NB4 (cell line): ENCODE data around the gene NRP2.

Source experiments
- DNase-seq: peaks from one replicate; pipeline ENCODE4 v3.0.0; 2010; ENCODE audit warnings: low read depth
- H3K4me3 ChIP-seq: one replicate; pipeline ENCODE4 v1.5.1; 2011; ENCODE audit warnings: mild to moderate bottlenecking, low read depth, low read length, moderate library complexity
- MYC ChIP-seq: IDR thresholded peaks from 2 replicates; pipeline ENCODE4 v1.6.1; 2011; ENCODE audit warnings: low read depth, low read length
- POLR2A ChIP-seq: IDR thresholded peaks from 2 replicates; pipeline ENCODE4 v1.6.1; 2011; ENCODE audit warnings: mild to moderate bottlenecking; ENCODE audit not compliant: insufficient read length; ENCODE audit errors: extremely low read depth
- TF ChIP-seq, protein P1 (sequence below): IDR thresholded peaks from 2 replicates; pipeline ENCODE4 v1.6.1; 2011; ENCODE audit warnings: low read depth, low read length
- TF ChIP-seq, protein P2 (sequence below): IDR thresholded peaks from one replicate; pipeline ENCODE4 v1.5.1; 2012; ENCODE audit warnings: low read depth, low read length

NRP2 gene

DNA sequence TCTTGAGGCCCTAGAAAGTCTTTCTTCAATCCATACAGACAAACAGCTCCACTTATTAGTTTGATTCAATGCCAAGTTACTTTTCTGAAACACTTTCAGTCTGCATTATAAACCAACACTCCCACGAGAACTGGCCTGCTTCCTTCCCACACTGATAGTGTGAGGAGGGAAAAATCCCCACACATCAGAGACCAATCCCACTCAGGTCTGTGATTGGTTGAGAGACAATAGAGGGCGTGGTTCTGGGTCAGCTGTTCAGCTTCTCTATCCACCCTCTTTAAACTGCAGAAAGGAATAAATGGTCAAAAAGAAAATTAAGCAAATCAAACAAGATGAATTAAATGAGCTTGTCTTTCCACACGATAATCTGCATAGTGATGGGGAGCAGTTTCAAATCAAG is 152.5 kb downstream of the NRP2 start:
- no peak overlapping the region for H3K4me3 ChIP-seq
- no peak for DNase-seq
- TF ChIP-seq, protein P1, sequence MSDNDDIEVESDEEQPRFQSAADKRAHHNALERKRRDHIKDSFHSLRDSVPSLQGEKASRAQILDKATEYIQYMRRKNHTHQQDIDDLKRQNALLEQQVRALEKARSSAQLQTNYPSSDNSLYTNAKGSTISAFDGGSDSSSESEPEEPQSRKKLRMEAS: no peak
- TF ChIP-seq MYC: no peak
- TF ChIP-seq, protein P2, sequence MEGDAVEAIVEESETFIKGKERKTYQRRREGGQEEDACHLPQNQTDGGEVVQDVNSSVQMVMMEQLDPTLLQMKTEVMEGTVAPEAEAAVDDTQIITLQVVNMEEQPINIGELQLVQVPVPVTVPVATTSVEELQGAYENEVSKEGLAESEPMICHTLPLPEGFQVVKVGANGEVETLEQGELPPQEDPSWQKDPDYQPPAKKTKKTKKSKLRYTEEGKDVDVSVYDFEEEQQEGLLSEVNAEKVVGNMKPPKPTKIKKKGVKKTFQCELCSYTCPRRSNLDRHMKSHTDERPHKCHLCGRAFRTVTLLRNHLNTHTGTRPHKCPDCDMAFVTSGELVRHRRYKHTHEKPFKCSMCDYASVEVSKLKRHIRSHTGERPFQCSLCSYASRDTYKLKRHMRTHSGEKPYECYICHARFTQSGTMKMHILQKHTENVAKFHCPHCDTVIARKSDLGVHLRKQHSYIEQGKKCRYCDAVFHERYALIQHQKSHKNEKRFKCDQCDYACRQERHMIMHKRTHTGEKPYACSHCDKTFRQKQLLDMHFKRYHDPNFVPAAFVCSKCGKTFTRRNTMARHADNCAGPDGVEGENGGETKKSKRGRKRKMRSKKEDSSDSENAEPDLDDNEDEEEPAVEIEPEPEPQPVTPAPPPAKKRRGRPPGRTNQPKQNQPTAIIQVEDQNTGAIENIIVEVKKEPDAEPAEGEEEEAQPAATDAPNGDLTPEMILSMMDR: no peak
- no peak for TF ChIP-seq POLR2A

DNA sequence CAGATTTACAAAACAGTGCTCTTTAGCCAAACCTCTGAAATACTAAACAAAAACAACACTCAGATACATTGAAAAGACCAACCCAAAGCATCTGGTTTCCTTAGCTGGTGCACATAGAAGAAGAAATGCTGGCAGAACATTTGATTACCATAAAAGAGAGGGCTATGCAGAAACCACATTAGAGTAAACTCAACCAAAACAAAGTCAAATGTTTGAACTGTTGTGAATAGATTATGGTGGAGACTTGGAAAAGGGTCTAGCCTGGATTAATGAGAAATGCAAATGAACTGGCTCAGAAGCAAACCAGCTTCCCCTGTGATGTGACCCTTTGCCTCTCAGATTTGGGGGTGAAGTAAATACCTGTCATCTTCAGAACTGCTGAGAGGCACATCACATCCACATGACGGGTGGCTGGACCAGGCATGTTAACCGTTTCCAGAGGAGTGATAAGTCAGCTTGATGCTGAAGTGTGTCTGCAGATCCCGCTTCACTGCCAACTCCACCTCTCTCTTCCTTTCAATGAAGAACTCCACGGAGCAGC is 153.0 kb downstream of the NRP2 start:
- TF ChIP-seq, protein P1: no peak
- no peak for TF ChIP-seq POLR2A
- TF ChIP-seq MYC: no peak
- TF ChIP-seq, protein P2: no peak
- DNase-seq: no peak
- no peak overlapping the region for H3K4me3 ChIP-seq

DNA sequence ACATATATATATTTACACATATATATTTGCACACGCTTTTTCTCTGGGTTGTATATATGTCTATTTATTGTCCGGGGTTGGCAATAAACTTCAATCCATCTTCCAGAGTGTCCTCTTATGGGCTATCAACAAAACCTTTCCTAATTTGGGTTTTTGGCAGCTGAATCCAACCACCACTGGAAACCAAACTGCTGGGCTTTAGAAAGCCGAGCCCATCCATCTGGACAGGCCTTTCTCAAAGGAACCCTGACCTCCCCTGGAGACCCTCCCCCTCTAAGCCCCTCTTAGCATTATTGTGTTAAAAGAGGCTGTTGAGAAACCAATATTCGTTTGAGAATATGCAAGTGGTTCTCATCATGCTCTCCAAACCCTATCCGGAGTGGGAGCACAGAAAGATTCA is 153.6 kb downstream of the NRP2 start:
- TF ChIP-seq, protein P2: no peak
- TF ChIP-seq, protein P1: no peak
- no peak for TF ChIP-seq POLR2A
- no peak for TF ChIP-seq MYC
- H3K4me3 ChIP-seq: no peak overlapping the region
- DNase-seq: no peak

DNA sequence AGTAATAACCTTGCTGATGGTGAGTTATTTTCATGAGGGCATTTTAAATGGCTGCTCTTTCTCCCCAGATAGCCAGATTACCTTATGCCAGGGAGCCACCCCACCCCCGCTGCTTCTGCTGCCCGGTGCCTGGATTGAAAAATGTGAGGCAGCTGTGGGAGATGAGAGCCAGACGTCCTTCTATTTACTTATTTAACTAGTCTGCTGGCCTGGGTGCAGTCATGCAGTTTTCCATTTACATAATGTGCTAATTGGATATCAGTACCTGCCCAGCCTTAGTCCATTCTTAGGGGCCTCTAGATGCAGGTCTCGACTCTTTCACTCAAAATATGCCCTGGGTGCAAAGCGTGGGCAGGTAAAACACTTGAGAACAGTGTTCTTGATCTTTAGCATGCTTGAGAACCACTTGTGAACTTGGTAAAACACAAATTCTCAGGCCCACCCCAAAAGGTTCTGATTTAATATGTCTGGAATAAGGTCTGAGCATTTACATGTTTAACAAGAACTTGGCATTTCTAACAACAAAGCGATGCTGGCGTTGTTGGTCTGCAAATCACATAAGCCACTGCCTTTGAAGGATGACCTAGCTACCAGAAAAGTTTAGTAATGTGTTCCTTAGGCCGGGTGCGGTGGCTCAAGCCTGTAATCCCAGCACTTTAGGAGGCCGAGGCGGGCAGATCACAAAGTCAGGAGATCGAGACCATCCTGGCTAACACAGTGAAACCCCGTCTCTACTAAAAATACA is 154.3 kb downstream of the NRP2 start:
- DNase-seq: no peak
- TF ChIP-seq, protein P1: no peak
- TF ChIP-seq, protein P2: no peak
- no peak for TF ChIP-seq POLR2A
- TF ChIP-seq MYC: no peak
- H3K4me3 ChIP-seq: no peak overlapping the region

DNA sequence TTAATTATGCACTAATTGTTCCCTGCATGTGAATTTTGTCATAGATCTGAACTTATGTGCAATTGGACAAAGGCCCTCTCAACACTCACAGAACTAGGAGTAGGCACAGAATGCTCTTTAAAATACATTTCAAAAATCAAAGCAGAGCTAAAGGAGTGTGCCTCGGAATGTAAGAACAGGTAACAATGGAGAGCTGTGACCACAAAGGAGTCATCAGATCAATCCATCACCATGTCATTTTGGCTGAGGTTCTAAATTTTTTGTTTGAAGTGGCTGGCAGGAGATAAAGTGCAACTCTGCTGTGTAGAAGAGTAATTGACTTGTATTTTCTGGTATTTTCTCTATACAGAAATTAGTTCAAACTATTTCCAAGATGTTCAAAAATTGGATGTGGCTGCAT is 155.4 kb downstream of the NRP2 start:
- H3K4me3 ChIP-seq: no peak overlapping the region
- DNase-seq: no peak
- TF ChIP-seq, protein P1: no peak
- no peak for TF ChIP-seq MYC
- no peak for TF ChIP-seq POLR2A
- TF ChIP-seq, protein P2: no peak
